IPS-11a (cell line): Measurements from ENCODE around the gene TSPEAR.
"Not testable (repeated sequence)": the region's sequence is repeated elsewhere in the genome, so short reads cannot be mapped to it uniquely, and the experiment has no call there.

Experiments used
- H3K4me3 ChIP-seq: one replicate; pipeline ENCODE4 v1.5.1; 2013; ENCODE audit warnings: low read depth, low read length, control low read depth

TSPEAR gene

DNA sequence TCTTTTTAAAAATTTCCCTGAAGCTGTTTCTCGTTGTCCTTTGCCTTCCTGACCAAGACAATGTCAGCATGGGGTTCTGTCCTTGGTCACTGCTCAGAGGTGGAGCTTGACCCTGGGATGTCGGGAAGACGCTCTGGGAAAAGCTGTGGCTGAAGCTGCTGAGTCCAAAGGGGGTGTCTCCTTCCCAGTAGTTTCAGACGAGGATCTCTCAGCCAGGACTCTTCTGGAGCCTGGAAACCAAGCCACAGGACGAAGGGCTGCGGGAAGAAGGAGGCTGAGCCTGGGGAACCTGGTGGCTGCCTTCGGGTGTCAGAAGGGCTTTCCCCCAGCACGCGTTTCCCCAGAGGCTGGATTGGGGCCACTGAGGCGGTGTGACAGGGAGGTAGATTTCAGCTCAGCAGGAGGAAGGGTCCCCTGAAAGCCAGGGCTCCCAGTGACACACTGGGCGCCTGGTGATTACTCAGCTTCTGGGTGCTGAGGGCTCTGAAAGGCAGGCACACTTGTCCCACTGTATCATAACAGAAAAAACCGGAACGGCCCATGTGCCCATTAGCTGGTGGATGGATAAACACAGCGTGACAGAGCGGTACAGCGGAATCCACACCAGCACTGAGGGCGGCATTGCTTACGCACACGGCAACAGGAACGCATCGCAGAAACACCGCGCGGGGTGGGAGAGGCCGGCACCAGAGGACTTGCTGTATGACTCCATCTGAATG lies 24.4 kb downstream of the TSPEAR start:
- H3K4me3 ChIP-seq: no peak overlapping the region

DNA sequence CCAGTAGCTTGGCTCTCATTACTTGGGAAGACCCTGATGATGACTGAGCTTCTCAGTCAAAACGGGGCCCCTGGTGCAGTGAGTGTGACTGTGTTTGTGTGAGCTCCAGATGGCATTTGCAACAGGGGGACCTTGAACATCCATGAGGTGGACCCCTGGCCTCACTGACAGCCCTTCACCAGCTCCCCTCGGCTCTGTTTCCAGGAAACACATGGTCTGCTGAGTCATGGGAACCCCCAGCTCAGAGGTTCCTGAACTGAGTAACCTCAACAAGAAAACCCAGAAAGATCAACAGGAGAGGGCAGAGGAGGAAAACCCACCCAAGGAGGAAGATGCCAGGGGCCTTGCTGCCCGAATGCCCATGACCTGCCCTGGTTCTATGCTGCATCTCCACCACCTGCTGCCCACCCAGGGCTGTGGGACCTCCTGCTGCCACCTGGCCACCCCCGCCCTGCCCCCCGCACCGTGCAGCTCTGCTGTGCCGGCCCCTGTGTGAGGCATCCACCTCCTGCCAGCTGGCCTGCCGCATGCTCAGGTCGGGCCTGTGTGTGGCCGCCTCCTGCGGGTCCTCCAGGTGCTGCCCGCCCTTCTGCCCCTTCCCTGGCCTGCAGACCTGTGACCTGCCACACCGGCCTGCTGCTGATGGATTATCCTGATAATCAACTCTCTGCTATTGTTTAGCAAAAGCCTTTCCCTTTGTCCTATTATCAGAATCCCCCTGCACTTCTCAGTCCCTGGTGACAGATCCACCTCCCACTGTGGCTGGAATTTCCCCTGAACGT lies 25.2 kb downstream of the TSPEAR start:
- no peak overlapping the region for H3K4me3 ChIP-seq

DNA sequence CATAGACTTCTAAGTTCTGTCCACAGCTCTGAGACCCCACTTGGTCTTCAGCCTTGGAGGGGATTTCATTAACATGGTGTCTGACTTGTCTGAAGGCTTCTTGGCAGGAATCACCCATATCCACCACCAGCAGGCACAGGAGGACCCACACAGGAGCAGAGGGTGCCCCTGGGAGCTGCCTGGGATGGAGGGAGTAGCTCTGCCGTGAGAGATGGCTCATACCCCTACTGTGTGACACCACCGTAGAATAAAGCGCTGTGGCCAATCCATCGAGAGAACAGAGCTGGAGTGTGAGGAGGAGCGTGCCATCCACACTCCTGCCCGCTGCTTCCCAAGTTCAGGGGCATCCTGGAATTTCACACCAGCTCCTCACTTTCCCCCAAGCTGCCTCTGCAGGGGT lies 26.3 kb downstream of the TSPEAR start:
- not testable (repeated sequence) for H3K4me3 ChIP-seq

DNA sequence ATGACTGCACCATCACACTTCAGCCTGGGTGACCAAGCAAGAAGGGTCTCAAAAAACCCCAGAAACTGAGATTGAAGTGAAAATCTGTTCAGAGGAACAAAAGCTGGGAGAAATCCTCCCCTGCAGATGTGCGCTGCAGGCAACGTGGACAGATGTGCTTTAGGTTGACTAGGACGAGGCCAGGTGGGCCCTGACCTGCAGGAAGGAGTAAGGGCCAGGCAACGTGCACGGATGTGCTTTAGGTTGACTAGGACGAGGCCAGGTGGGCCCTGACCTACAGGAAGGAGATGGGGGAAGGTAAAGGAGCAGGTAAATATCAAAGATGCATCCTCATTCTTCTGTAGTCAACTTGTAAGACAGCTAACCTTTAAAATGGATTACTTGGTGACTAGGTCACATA lies 26.9 kb downstream of the TSPEAR start:
- no peak overlapping the region for H3K4me3 ChIP-seq

DNA sequence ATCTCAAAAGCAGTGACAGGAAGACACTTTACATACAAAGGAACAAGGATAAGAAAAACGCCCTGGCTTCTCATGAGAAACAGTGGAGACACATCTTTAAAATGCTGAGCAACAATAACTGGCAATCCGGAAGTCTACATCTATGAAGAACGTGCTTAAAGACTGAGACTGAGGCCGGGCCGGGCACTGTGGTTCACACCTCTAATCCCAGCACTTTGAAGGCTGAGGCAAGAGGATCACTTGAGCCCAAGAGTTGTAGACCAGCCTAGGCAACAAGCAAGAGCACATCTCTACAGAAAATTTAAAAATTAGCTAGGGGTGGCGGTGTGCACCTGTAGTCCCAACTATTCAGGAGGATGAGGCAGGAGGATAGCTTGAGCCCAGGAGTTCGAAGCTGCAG lies 27.3 kb downstream of the TSPEAR start:
- H3K4me3 ChIP-seq: no peak overlapping the region

DNA sequence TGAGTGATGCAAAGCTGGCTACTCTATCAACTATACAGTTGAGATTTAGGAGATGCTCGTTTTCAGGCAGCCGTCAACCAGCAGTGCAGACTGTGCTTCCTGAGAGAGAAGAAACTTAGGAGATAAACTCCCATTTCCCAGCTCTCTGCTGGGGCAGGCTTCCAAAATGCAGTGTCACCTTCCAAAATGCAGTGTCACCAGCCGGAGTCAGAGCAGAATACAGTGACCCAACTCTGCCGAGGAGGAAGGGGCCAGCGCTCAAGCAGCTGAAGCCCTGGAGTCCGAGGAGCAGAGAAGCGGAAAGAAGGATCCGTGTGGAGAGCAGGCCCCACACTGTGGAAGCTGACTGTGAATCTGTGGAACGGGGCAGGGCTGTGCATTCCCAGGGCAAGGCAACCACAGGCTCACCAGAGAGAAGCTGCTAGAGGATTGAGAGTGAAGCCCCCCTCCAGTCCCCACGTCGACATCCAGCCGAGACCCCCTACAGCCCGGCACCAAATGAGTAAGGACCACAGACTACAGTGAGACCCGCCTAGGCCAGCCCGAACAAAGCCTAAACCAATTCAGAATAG lies 28.7 kb downstream of the TSPEAR start:
- H3K4me3 ChIP-seq: no peak overlapping the region

DNA sequence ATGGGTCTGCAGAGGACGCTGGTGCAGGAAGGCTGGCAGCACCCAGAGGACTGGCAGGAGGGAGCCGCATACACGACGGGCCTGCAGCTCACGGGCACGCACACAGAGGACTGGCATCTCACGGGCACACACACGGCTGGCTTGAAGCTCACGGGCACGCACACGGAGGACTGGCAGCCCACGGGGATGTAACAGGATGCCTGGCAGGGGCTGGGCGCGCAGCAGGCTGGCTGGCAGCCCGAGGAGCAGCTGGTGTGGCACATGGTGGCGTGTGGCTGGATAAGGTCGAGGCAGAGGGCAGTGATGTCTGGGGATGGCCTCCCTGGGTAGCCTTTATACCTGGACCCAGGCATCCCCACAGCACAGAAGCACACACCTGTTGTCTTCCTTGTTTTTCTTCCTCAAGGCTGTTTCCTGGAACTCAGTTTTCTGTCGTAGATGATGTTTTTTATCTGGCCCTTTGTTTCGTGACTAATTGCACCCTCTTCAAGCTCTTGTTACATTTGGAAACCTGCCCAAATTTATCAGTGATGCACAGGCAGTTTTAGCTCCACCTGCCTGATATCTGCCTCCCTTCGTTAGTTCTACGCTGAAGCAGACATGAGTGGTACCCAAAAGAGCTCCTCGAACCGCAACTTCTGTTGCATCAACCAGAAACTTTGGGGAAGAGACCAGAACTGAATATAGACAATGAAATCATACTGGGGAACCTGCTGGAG lies 29.4 kb downstream of the TSPEAR start, which contains the start of gene KRTAP12-1:
KRTAP12-1 (minus strand) TSS at position 303 of the 719 bp plus-strand sequence; CDS start at position 263, 40 bp downstream.
- H3K4me3 ChIP-seq: no peak within 1 kb of the TSS

DNA sequence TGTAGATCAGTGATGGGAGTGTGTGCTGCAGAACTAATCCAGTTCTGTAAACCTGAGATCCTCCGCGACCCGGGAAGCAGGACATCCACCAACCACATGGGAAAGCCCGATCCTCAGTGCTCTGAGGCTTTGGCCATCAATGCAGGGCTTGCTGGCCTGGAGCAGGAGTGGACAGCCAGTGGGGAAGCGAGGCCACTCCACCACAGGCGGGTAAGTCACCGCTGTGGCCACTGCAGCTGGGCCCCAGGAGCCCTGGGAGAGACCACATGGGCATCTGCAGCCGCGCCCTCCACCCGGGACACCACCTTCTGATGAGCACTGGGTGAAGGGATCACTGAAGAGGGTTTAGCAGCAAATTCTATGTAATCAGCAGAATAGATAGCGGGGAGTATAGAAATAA lies 30.2 kb downstream of the TSPEAR start:
- H3K4me3 ChIP-seq: no peak overlapping the region

DNA sequence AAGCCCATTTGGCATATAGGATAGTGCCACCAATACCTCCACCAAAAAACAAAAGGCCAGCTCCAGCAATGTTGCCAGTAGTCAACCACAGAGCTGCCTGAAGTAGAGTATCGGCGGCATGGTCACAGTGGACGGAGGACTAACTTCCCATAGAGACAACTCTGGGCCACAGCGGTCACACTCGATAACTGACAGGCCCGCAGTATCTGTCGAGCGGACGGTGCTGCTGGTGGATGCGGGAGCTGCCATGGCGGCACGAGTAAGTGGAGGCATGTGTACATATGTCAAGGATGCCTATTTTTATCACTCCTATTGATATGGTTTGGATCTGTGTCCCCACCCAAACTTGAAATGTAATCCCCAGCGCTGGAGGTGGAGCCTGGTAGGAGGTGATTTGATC lies 33.5 kb downstream of the TSPEAR start:
- H3K4me3 ChIP-seq: no peak overlapping the region

DNA sequence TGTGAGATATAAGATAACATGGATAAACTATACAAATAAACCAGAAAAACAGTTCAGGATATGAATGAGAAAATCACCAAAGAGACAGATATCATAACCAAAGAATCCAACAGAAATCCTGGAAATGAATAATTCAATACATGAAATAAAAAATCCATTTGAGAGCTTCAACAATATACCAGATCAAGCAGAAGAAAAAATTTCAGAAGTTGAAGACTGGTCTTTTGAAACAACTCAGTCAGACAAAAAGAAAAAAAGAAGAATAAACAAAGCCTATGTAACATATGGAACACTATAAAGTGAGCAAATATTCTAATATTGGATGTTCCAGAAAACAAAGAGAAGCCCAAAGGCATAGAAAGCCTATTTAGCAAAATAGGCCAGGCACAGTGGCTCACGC lies 39.5 kb downstream of the TSPEAR start:
- H3K4me3 ChIP-seq: no peak overlapping the region

DNA sequence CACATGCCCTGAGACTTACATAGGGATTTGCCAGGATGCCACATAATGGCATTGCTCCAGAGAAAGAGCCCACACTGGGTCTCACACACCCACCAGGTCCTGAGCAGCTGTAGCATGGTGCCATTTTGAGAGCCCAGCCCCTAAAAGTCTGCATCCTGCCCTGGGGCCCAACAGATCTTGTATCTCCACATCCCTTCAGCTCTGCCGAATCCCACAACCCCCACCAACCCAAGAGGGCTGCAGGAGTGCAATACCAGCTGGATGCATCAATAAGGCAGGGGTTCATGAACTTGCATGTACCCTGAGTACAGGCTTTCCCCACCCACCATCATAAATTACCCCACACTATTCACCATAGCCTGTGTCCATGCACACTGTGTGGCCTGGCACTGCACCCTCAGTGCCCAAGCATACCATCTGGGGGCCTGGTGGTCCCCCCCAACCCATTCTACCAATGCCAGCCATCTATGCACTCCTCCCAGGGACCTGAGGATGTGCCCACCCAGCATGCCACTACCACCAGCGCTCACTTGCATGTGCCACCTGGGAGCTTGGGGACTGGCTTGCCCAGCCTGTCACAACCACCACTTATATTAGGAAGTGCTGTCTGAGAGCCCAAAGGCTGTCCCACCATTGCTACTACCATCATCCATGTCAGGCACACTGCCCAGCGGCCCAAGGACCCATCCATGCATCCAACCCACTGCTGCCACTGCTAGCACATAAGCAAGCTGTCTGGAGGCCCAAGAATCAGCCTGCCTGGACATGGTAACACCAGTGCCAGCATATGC lies 40.5 kb downstream of the TSPEAR start:
- no peak overlapping the region for H3K4me3 ChIP-seq

DNA sequence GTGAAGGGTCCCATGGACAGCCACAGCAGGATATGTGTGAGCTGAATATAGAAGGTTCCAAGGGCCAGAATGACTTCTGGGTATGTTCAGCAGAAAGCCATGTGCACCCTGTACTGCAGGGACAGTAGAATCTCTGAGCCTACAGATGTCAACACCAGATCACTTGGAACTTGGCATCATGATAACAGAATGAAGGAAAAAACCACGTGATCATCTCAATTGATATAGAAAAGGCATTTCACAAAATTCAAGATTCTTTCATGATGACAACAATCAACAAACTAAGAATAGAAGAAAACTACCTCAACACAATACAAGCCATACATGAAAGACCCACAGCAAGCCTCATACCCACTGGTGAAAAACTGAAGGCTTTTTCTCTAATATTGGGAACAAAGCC lies 43.8 kb downstream of the TSPEAR start:
- H3K4me3 ChIP-seq: no peak overlapping the region

DNA sequence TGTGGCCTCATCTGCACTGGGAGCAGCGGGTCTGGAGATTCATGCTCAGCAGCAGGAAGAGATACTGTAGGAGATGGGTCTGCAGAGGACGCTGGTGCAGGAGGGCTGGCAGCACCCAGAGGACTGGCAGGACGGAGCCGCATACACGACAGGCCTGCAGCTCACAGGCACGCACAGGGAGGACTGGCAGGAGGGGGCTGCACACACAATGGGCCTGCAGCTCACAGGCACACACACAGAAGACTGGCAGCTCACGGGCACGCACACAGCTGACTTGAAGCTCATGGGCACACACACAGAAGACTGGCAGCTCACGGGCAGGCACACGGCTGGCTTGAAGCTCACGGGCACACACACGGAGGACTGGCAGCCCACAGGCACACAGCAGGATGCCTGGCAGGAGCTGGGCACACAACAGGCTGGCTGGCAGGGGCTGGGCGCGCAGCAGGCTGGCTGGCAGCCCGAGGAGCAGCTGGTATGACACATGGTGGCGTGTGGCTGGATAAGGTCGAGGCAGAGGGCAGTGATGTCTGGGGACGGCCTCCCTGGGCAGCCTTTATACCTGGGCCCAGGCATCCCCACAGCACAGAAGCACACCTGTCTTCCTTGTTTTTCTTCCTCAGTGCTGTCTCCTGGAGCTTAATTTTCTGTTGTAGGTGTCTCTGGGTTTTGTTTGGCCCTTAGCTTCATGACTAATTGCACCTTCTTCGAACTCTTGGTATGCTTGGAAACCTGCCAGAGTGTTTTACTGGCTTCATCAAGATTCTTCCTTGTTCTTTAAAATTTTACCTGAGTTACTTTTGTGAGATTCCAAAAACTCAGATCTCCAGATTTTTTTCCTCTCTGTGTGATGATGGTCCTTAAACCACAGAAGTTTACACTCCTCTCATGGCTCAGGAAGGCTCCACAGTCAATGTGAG lies 44.7 kb downstream of the TSPEAR start, which contains the start of gene KRTAP12-2:
KRTAP12-2 (minus strand) TSS at position 527 of the 920 bp plus-strand sequence; CDS start at position 486, 41 bp downstream.
- H3K4me3 ChIP-seq: no peak within 1 kb of the TSS

DNA sequence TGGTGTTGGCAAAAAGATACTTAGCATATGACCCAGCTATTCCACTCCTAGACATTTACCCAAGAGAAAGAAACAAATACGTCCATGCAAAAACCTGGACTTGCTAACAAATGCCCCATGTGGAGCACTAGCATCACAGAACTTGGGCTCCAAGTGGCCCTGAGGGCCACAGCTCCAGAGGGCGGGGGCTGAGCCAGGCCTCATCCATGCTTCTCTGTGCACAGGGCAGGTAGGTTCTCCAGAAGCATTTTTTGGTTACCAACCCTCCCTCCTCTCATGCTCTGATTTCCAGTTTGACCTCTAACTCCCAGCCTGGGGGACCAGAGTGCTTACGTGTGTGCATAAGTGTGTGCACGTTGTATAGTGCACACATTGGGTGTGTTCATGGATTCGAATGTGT lies 46.7 kb downstream of the TSPEAR start:
- H3K4me3 ChIP-seq: no peak overlapping the region

DNA sequence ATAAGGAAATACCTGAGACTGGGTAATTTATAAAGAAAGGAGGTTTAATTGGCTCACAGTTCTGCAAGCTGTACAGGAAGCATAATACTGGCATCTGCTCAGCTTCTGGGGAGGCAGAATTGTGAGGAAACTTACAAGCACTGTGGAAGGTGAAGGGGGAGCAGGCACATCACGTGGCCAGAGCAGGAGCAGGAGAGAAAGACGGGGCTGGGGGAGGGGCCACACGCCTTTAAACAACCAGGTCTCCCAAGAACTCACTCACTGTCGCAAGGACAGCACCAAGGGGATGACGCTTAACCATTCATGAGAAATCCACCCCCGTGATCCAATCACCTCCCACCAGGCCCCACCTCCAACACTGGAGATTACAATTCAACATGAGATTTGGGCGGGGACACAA lies 49.8 kb downstream of the TSPEAR start:
- not testable (repeated sequence) for H3K4me3 ChIP-seq

DNA sequence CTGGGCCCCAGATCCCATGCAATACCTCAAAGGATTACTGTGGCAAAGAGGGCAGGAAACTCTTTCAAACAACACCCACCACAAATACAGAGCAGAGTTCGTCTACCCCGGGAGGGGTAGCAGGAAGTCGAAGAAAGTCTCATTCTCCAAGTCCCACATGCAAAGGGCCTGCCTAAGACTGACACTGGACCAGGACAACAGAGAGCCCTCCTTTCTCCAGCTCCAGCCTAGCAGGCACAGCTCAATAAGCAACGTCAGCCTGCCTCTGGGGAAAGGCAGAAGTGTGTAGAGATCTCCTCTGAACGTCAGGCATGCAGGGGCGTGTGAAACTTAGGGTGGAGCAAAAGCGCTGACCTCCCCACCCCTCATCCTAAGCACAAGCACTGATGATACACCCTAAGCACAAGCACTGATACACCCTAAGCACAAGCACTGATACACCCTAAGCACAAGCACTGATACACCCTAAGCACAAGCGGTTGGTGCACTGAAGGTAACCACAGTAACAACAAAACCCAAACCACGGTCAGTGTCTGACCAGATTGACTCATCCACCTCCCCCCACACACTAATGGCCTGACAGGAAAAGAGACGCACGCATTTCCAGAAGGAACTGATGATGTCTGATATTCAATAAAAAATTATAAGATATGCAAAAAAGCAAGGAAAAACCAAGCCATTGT lies 52.3 kb downstream of the TSPEAR start:
- no peak overlapping the region for H3K4me3 ChIP-seq

DNA sequence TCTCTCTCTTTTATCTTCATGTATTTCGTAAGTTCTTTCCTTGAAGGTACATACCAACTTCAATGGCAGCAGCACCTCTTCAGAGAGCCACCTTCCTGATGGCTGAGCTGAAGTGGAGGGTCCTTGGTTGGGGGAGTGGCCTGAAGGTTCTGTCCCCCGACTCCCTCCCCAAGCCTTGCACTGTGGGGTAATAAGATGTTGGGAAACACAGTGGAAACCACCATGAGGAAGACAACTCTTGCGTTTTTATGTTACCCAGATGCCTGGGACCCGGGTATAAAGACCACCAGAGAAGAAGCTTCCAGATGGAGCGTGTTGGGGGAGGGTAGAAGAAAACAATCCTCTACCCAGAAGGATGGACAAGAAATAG lies 52.8 kb downstream of the TSPEAR start:
- H3K4me3 ChIP-seq: no peak overlapping the region

DNA sequence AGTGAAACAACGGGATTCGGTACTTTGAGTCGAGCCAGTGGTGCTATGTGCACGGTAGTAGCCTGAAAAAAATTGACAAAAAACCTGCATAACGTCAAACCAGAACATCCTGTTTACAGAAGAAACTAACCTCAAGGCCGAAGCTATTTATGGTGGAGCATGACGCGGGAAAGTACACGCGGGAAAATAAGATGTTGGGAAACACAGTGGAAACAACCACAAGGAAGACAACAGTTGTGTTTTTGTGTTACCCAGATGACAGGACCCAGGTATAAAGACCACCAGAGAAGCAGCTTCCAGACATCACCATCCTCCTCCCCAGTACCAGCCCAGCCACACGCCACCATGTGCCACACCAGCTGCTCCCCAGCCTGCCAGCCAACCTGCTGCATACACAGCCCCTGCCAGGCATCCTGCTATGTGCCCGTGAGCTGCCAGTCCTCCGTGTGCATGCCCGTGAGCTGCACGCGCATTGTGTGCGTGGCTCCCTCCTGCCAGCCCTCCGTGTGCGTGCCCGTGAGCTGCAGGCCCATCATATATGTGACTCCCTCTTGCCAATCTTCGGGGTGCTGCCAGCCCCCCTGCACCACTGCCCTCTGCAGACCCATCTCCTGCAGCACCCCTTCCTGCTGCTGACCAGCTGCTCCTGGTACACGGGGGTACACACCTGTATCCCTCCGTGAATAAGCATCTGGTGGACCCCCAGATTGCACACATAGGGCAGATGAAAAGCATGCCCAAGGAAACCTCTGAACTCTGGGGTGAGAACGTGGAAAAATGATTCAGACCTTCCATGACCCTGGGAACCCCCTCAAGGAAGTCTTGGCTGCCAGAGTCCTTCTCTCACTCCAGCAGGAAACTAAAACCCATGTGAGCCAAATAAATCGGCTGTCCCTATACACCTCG lies 53.5 kb downstream of the TSPEAR start, which contains the start of gene KRTAP12-3:
KRTAP12-3 (plus strand) TSS at position 298 of the 906 bp plus-strand sequence; CDS start at position 346, 48 bp downstream.
- no peak within 1 kb of the TSS for H3K4me3 ChIP-seq
